A673 (cell line): ENCODE results near the gene LRRC1. TPM values are rescaled to one million over a fixed set of nuclear protein-coding genes. Genes with fewer than 3 reads are reported as not detected.

ENCODE experiments used
- BruUV-seq: library from RNA; stranded (reverse); fragments of 400-500 nt; replicated peaks from 2 replicates; lab custom pipeline; 2021; lab: Mats Ljungman, UMichigan
- CTCF ChIA-PET: fragments of 300-600 bp; sonication (Branson Sonifier 250); formaldehyde crosslinking; loops from one replicate; lab custom pipeline; 2022; ENCODE audit warnings: antibody characterized with exemption; lab: Charles Lee
- POLR2A ChIA-PET: fragments of 300-600 bp; sonication (Branson Sonifier 250); formaldehyde crosslinking; loops from one replicate; lab custom pipeline; 2022; ENCODE audit warnings: antibody characterized with exemption; ENCODE audit not compliant: low non-redundant PET; lab: Charles Lee
- DNase-seq: peaks from one replicate; pipeline ENCODE4 v3.0.0-alpha.2; 2015; ENCODE audit warnings: low spot score
- H3K27ac ChIP-seq: fragments of 200-600 bp; sonication (generic); 2 replicates; pipeline ENCODE4 v1.5.1; 2016; ENCODE audit warnings: mixed run types, low read depth, mild to moderate bottlenecking, mixed read lengths, antibody characterized with exemption, low read length; ENCODE audit not compliant: poor library complexity, severe bottlenecking
- H3K27me3 ChIP-seq: fragments of 200-600 bp; sonication (generic); replicated peaks from 2 replicates; pipeline ENCODE4 v1.6.1; 2017; ENCODE audit warnings: mixed run types, low read depth, mild to moderate bottlenecking, mixed read lengths, antibody characterized with exemption, low read length; ENCODE audit not compliant: insufficient read depth, poor library complexity
- H3K36me3 ChIP-seq: fragments of 200-600 bp; sonication (generic); 2 replicates; pipeline ENCODE4 v1.6.1; 2016; ENCODE audit warnings: mixed run types, mild to moderate bottlenecking, mixed read lengths, antibody characterized with exemption, low read length; ENCODE audit not compliant: insufficient read depth, poor library complexity, severe bottlenecking
- H3K4me1 ChIP-seq: fragments of 200-600 bp; sonication (generic); 2 replicates; pipeline ENCODE4 v1.6.1; 2017; ENCODE audit warnings: mixed run types, mild to moderate bottlenecking, mixed read lengths, antibody characterized with exemption, low read length; ENCODE audit not compliant: insufficient read depth, poor library complexity, severe bottlenecking
- H3K4me3 ChIP-seq: fragments of 200-600 bp; sonication (generic); 2 replicates; pipeline ENCODE4 v1.5.1; 2016; ENCODE audit warnings: low read depth, mixed run types, mild to moderate bottlenecking, mixed read lengths, low read length; ENCODE audit not compliant: poor library complexity, severe bottlenecking
- H3K9me3 ChIP-seq: fragments of 200-600 bp; sonication (generic); 2 replicates; pipeline ENCODE4 v1.6.1; 2016; ENCODE audit warnings: mixed run types, low read depth, mild to moderate bottlenecking, mixed read lengths, antibody characterized with exemption, low read length; ENCODE audit not compliant: poor library complexity, severe bottlenecking
- CTCF ChIP-seq: fragments of 300-800, 200-600 bp; sonication (generic); conservative IDR thresholded peaks from 2 replicates; pipeline ENCODE4 v1.5.1; 2017; ENCODE audit warnings: low read depth, mild to moderate bottlenecking, antibody characterized with exemption, low read length, moderate library complexity, mixed read lengths
- EZH2 ChIP-seq: fragments of 200-600 bp; sonication (generic); IDR thresholded peaks from 2 replicates; pipeline ENCODE4 v1.6.1; 2017; ENCODE audit warnings: borderline replicate concordance, low read depth, mild to moderate bottlenecking, mixed read lengths, antibody characterized with exemption, low read length; ENCODE audit not compliant: poor library complexity, severe bottlenecking
- intact Hi-C: fragments of 100-400 bp; cut with micrococcal nuclease; formaldehyde crosslinking; loops from one replicate; pipeline ENCODE4 v1.10.0; 2022; ENCODE audit not compliant: unreplicated experiment
- total RNA-seq: library from RNA; stranded (reverse); gene quantifications from 2 replicates; pipeline ENCODE4 v1.2.3, GENCODE V29; 2021

Gene LRRC1
- total RNA-seq, 1 experiment from 2014 or later: 4.4 TPM

GRCh38 chr6:53925891-53926290 lies 131.1 kb downstream of the LRRC1 start:
- intact Hi-C loops: no loop called here
- no peak overlapping the region for H3K27ac ChIP-seq
- TF ChIP-seq CTCF (no peak), EZH2 (no peak)
- H3K9me3 ChIP-seq: no peaks in the 10 kb centered on the region
- BruUV-seq: no TSS peak
- no peaks in the 10 kb centered on the region for H3K27me3 ChIP-seq
- ChIA-PET POLR2A (no interaction called here), CTCF (no interaction called here)
- DNase-seq: no peak
- H3K4me3 ChIP-seq: no peak overlapping the region
- H3K4me1 ChIP-seq: no peaks in the 10 kb centered on the region
- no peaks in the 10 kb centered on the region for H3K36me3 ChIP-seq

- Histone ChIP-seq H3K4me3 (no peak overlapping the region), H3K4me1 (no peaks in the 10 kb centered on the region), H3K36me3 (no peaks in the 10 kb centered on the region), H3K27ac (no peak overlapping the region), H3K9me3 (no peaks in the 10 kb centered on the region), H3K27me3 (no peaks in the 10 kb centered on the region)
- ChIA-PET CTCF (no interaction called here), POLR2A (no interaction called here)
- no peak for TF ChIP-seq CTCF
- no peak for TF ChIP-seq EZH2
- intact Hi-C loops: no loop called here
- peak; percentile 18 for DNase-seq
- no TSS peak for BruUV-seq
These were observed 131.7 kb downstream of the LRRC1 start for GRCh38 chr6:53926505-53926904.

- H3K27ac ChIP-seq: no peak overlapping the region
- H3K27me3 ChIP-seq: no peaks in the 10 kb centered on the region
- H3K4me3 ChIP-seq: no peak overlapping the region
- no TSS peak for BruUV-seq
- no peaks in the 10 kb centered on the region for H3K4me1 ChIP-seq
- ChIA-PET CTCF (no interaction called here), POLR2A (interaction anchor here (0.6 kb wide), 1 partner anchor 15 kb away, joined by 5 read pairs; no protein-coding TSS in a partner anchor)
- no peak for TF ChIP-seq CTCF
- no peak for TF ChIP-seq EZH2
- H3K9me3 ChIP-seq: no peaks in the 10 kb centered on the region
- intact Hi-C loops: no loop called here
- H3K36me3 ChIP-seq: no peaks in the 10 kb centered on the region
- no peak for DNase-seq
These were observed 133.8 kb downstream of the LRRC1 start for GRCh38 chr6:53928641-53929040.
